Forelimb muscle (tissue), 1 donor: Measurements from ENCODE around the gene TMEM141. TPM values are rescaled to one million over a fixed set of nuclear protein-coding genes. Genes with fewer than 3 reads are reported as not detected.
"Not testable (repeated sequence)": the region's sequence is repeated elsewhere in the genome, so short reads cannot be mapped to it uniquely, and the experiment has no call there.

Source experiments
- DNase-seq: peaks from one replicate; pipeline ENCODE4 v3.0.0-alpha.2; 2013; ENCODE audit warnings: low read depth
- polyA plus RNA-seq: library from polyadenylated mRNA; unstranded; fragments of 120-200 nt; gene quantifications from one replicate; pipeline ENCODE4 v1.2.1, GENCODE V29; 2013; ENCODE audit not compliant: insufficient read length

Gene TMEM141
- polyA plus RNA-seq, 1 donor: 34.8 TPM

- DNase-seq: no peak
These were observed 17.6 kb upstream of the TMEM141 start for GRCh38 chr9:136773386-136774044.

GRCh38 chr9:136774416-136775045, 16.6 kb upstream of the TMEM141 start:
- DNase-seq: no peak

GRCh38 chr9:136775191-136775590, 16.0 kb upstream of the TMEM141 start:
- DNase-seq: no peak

- DNase-seq: no peak
These were observed 14.2 kb upstream of the TMEM141 start for GRCh38 chr9:136776947-136777346.

GRCh38 chr9:136777359-136777758, 13.8 kb upstream of the TMEM141 start:
- DNase-seq: no peak

GRCh38 chr9:136779808-136780207, 11.3 kb upstream of the TMEM141 start:
- no peak for DNase-seq

GRCh38 chr9:136782452-136782851, 8.7 kb upstream of the TMEM141 start:
- DNase-seq: no peak

- DNase-seq: no peak
These were observed 6.7 kb upstream of the TMEM141 start for GRCh38 chr9:136784249-136784996.

GRCh38 chr9:136784997-136785361, 6.2 kb upstream of the TMEM141 start:
- no peak for DNase-seq

- DNase-seq: not testable (repeated sequence)
These were observed 5.4 kb upstream of the TMEM141 start for GRCh38 chr9:136785565-136786355.

GRCh38 chr9:136786451-136786850, 4.7 kb upstream of the TMEM141 start:
- no peak for DNase-seq

GRCh38 chr9:136786983-136787382, 4.2 kb upstream of the TMEM141 start:
- DNase-seq: not testable (repeated sequence)

- DNase-seq: peak; percentile 39
These were observed 3.3 kb upstream of the TMEM141 start for GRCh38 chr9:136787690-136788400.

- DNase-seq: not testable (repeated sequence)
These were observed 2.3 kb upstream of the TMEM141 start for GRCh38 chr9:136788644-136789522.

- no peak for DNase-seq
These were observed 1.6 kb upstream of the TMEM141 start for GRCh38 chr9:136789523-136789937.

- no peak for DNase-seq
These were observed 552 bp downstream of the TMEM141 start for GRCh38 chr9:136791516-136792276.

GRCh38 chr9:136792321-136793085, 1.4 kb downstream of the TMEM141 start:
- DNase-seq: no peak

- no peak for DNase-seq
These were observed 2.2 kb downstream of the TMEM141 start for GRCh38 chr9:136793086-136793946.
